GM03348 (cell line): ENCODE measurements around the gene PXYLP1.
A peak's percentile ranks its signal among the peaks of the same experiment; 100 is the strongest.
"Not testable (repeated sequence)": the region's sequence is repeated elsewhere in the genome, so short reads cannot be mapped to it uniquely, and the experiment has no call there.

Experiments
- DNase-seq: peaks from one replicate; pipeline ENCODE4 v3.0.0; 2012; ENCODE audit warnings: low spot score

Gene PXYLP1

GRCh38 chr3:141231101-141231951 is at the start of gene PXYLP1:
PXYLP1 (plus strand) TSS chr3:141231825; CDS start chr3:141260176, 28,351 bp downstream.
- peak; percentile 99 for DNase-seq

- DNase-seq, result no peak
These were observed 48.0 kb upstream of the PXYLP1 start for GRCh38 chr3:141183606-141184005.

- DNase-seq, result no peak
These were observed 47.2 kb upstream of the PXYLP1 start for GRCh38 chr3:141184430-141184829.

GRCh38 chr3:141191097-141191749 is 40.4 kb upstream of the PXYLP1 start:
- peak; percentile 13 for DNase-seq

GRCh38 chr3:141192345-141192744 is 39.3 kb upstream of the PXYLP1 start:
- DNase-seq, result peak; percentile 93

- no peak for DNase-seq
These were observed 38.4 kb upstream of the PXYLP1 start for GRCh38 chr3:141193066-141193830.

- no peak for DNase-seq
These were observed 30.5 kb upstream of the PXYLP1 start for GRCh38 chr3:141201122-141201521.

GRCh38 chr3:141202682-141203081 is 28.9 kb upstream of the PXYLP1 start:
- no peak for DNase-seq

- DNase-seq, result no peak
These were observed 27.8 kb upstream of the PXYLP1 start for GRCh38 chr3:141203866-141204265.

- DNase-seq, result no peak
These were observed 27.3 kb upstream of the PXYLP1 start for GRCh38 chr3:141204343-141204742.

GRCh38 chr3:141211306-141211705 is 20.3 kb upstream of the PXYLP1 start:
- not testable (repeated sequence) for DNase-seq

- no peak for DNase-seq
These were observed 19.5 kb upstream of the PXYLP1 start for GRCh38 chr3:141212101-141212500.

GRCh38 chr3:141212555-141212954 is 19.1 kb upstream of the PXYLP1 start:
- DNase-seq, result no peak

- no peak for DNase-seq
These were observed 14.7 kb upstream of the PXYLP1 start for GRCh38 chr3:141216975-141217374.

GRCh38 chr3:141217389-141217788 is 14.2 kb upstream of the PXYLP1 start:
- no peak for DNase-seq

GRCh38 chr3:141218162-141218835 is 13.3 kb upstream of the PXYLP1 start:
- DNase-seq, result no peak

- DNase-seq, result no peak
These were observed 12.7 kb upstream of the PXYLP1 start for GRCh38 chr3:141218926-141219325.

GRCh38 chr3:141223673-141224166 is 7.9 kb upstream of the PXYLP1 start:
- no peak for DNase-seq

GRCh38 chr3:141225939-141226338 is 5.7 kb upstream of the PXYLP1 start:
- no peak for DNase-seq

GRCh38 chr3:141227216-141227615 is 4.4 kb upstream of the PXYLP1 start:
- DNase-seq, result no peak

GRCh38 chr3:141227752-141228151 is 3.9 kb upstream of the PXYLP1 start:
- no peak for DNase-seq

- no peak for DNase-seq
These were observed 3.2 kb upstream of the PXYLP1 start for GRCh38 chr3:141228395-141228794.
